PFSK-1 (cell line): ENCODE results near the gene BZW2.

Source experiments
- POLR2AphosphoS5 ChIP-seq: IDR thresholded peaks from 2 replicates; pipeline ENCODE4 v1.6.1; 2012; ENCODE audit warnings: low read depth, mild to moderate bottlenecking, control low read depth, low read length, moderate library complexity
- REST ChIP-seq, 2 experiments: IDR thresholded peaks; 2 replicates each; pipeline versions ENCODE4 v1.6.1 to v1.8.0; 2011 to 2012; ENCODE audit warnings: low read depth in 2 of 2, low read length in 2 of 2, control low read depth in 1 of 2, inconsistent platforms in 1 of 2, mild to moderate bottlenecking in 1 of 2, moderate library complexity in 1 of 2; ENCODE audit not compliant: insufficient read depth in 1 of 2

- TF ChIP-seq POLR2AphosphoS5 (no peak), REST (IDR thresholded peaks at IDR 0.05; ENCODE audit: insufficient read depth in 1 of 2, low read depth in 2 of 2, low read length in 2 of 2) (no peak)
Observed at GRCh38 chr7:16669581-16669980, 23.6 kb downstream of the BZW2 start.
